T-cell (primary cell): Measurements from ENCODE around the gene BSG. TPM values are rescaled to one million over a fixed set of nuclear protein-coding genes. Genes with fewer than 3 reads are reported as not detected.

Source experiments
- ATAC-seq, 4 experiments: fragments of 200-7000 bp in 3 of 4; fragments of 150-1000 bp in 1 of 4; cut with Tn5 transposase; replicated peaks in 1 of 4; 1 replicate in 3 of 4; 2 replicates in 1 of 4; pipeline ENCODE4 v1.10.0; 2021; ENCODE audit warnings: moderate library complexity in 3 of 4, mild to moderate bottlenecking in 2 of 4, moderate number of reproducible peaks in 1 of 4
- CTCF ChIA-PET, 2 donors: fragments of 300-600 bp; sonication (Branson Sonifier 250); formaldehyde crosslinking; loops; one replicate each; lab custom pipeline; 2022; ENCODE audit warnings: antibody characterized with exemption in 2 of 2; lab: Charles Lee
- POLR2A ChIA-PET, 2 donors: fragments of 300-600 bp; sonication (Branson Sonifier 250); formaldehyde crosslinking; loops; one replicate each; lab custom pipeline; 2022; ENCODE audit warnings: antibody characterized with exemption in 2 of 2; lab: Charles Lee
- DNase-seq, 35 experiments: peaks; one replicate each; pipeline versions ENCODE4 v3.0.0 to v3.0.0-alpha.2; 2013 to 2023
- H3K27ac ChIP-seq: one replicate; pipeline ENCODE4 v1.5.1; 2013; ENCODE audit warnings: low read length
- H3K27me3 ChIP-seq, 2 experiments: replicated peaks in 1 of 2; 1 replicate in 1 of 2; 2 replicates in 1 of 2; pipeline versions ENCODE4 v1.6.1 to v1.7.0; 2013; ENCODE audit warnings: low read length in 1 of 2, mixed read lengths in 1 of 2; ENCODE audit not compliant: control insufficient read depth in 2 of 2, insufficient read depth in 2 of 2; ENCODE audit errors: extremely low read depth in 1 of 2
- H3K36me3 ChIP-seq, 2 donors: 1 replicate in 1 of 2; 2 replicates in 1 of 2; pipeline versions ENCODE4 v1.6.1 to v1.7.0; 2013; ENCODE audit warnings: low read length in 1 of 2; ENCODE audit not compliant: control insufficient read depth in 2 of 2, insufficient read depth in 1 of 2; ENCODE audit errors: extremely low read depth in 1 of 2
- H3K4me1 ChIP-seq, 2 experiments: 1 replicate in 1 of 2; 2 replicates in 1 of 2; pipeline versions ENCODE4 v1.6.1 to v1.7.0; 2013; ENCODE audit warnings: low read length in 2 of 2, mixed read lengths in 1 of 2; ENCODE audit not compliant: insufficient read depth in 2 of 2, control insufficient read depth in 1 of 2; ENCODE audit errors: extremely low read depth in 1 of 2
- H3K4me3 ChIP-seq, 2 donors: 1 replicate in 1 of 2; 2 replicates in 1 of 2; pipeline versions ENCODE4 v1.5.1 to v1.7.0; 2013; ENCODE audit warnings: mild to moderate bottlenecking in 2 of 2, low read length in 1 of 2, moderate library complexity in 1 of 2; ENCODE audit not compliant: control insufficient read depth in 1 of 2; ENCODE audit errors: extremely low read depth in 1 of 2
- H3K9me3 ChIP-seq: 2 replicates; pipeline ENCODE4 v1.7.0; 2013
- H3K27ac Mint-ChIP-seq, 2 donors: one replicate each; pipeline ENCODE4 v1.8.0; 2020 to 2021; ENCODE audit warnings: mild to moderate bottlenecking in 2 of 2, mixed read lengths in 2 of 2
- H3K27me3 Mint-ChIP-seq, 2 donors: one replicate each; pipeline ENCODE4 v1.8.0; 2021 to 2022; ENCODE audit warnings: mixed read lengths in 2 of 2
- H3K36me3 Mint-ChIP-seq: one replicate; pipeline ENCODE4 v1.8.0; 2021; ENCODE audit warnings: mixed read lengths
- H3K4me1 Mint-ChIP-seq, 3 donors: one replicate each; pipeline ENCODE4 v1.8.0; 2020 to 2022; ENCODE audit warnings: mixed read lengths in 3 of 3, mild to moderate bottlenecking in 1 of 3
- H3K4me3 Mint-ChIP-seq, 3 donors: one replicate each; pipeline ENCODE4 v1.8.0; 2020 to 2022; ENCODE audit warnings: mild to moderate bottlenecking in 3 of 3, mixed read lengths in 3 of 3, moderate library complexity in 3 of 3
- H3K9me3 Mint-ChIP-seq, 3 donors: one replicate each; pipeline ENCODE4 v1.8.0; 2020 to 2022; ENCODE audit warnings: mixed read lengths in 3 of 3
- WGBS: methylation state at CpG from one replicate; pipeline ENCODE4 v1.1.5; 2013; ENCODE audit warnings: missing lambda C conversion rate; ENCODE audit not compliant: insufficient coverage; 5-methylcytosine and 5-hydroxymethylcytosine counted together
- total RNA-seq, 35 experiments: library from RNA in 6 of 35; stranded (reverse) in 6 of 35; fragments of 120-200 nt in 1 of 35; gene quantifications; one replicate each; pipeline versions ENCODE4 v1.2.1 to v1.2.4 and lab custom pipeline; 2013 to 2026

BSG gene
- total RNA-seq, 5 donors from 2014 or later (not counting 1 experiment from before 2014, with no cell fraction given): 89.3 to 165 (median 152) TPM

DNA sequence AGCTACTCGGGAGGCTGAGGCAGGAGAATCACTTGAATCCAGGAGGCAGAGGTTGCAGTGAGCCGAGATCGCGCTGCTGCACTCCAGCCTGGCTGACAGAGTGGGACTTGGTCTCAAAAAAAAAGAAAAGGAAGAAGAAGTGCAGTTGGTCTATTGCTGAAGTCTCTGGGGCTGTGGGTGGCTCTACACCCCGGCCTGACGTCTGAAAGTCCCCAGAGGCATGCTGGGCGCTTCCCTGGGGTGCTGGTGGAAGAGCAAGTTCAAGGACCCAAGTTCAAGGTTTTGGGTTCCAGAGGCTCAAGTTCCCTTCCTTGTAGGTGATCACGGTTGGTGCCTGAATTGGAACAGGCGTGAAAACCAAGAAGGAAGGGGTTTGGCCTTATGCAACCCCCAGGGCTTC lies 21.1 kb downstream of the BSG start:
- Histone ChIP-seq H3K4me1 (peaks cover 0 to 20% of the 10 kb centered on the region in 2 experiments), H3K9me3 (no peaks in the 10 kb centered on the region), H3K27me3 (peaks cover 0 to 46% of the 10 kb centered on the region in 2 experiments), H3K4me3 (no peak overlapping the region), H3K27ac (no peak overlapping the region), H3K36me3 (no peaks in the 10 kb centered on the region)
- ChIA-PET CTCF (no interaction called here), POLR2A (no interaction called here)
- H3K36me3 Mint-ChIP-seq: no peaks in the 10 kb centered on the region
- H3K27me3 Mint-ChIP-seq: peaks cover 0 to 17% of the 10 kb centered on the region in 2 donors
- no peak for ATAC-seq
- H3K9me3 Mint-ChIP-seq: no peaks in the 10 kb centered on the region
- H3K4me3 Mint-ChIP-seq: no peak overlapping the region
- H3K27ac Mint-ChIP-seq: no peak overlapping the region
- DNase-seq: no peak
- WGBS: 63% methylated on average over 7 of the region's 9 CpGs
- peaks cover 0 to 11% (median 7%) of the 10 kb centered on the region in 3 donors for H3K4me1 Mint-ChIP-seq

DNA sequence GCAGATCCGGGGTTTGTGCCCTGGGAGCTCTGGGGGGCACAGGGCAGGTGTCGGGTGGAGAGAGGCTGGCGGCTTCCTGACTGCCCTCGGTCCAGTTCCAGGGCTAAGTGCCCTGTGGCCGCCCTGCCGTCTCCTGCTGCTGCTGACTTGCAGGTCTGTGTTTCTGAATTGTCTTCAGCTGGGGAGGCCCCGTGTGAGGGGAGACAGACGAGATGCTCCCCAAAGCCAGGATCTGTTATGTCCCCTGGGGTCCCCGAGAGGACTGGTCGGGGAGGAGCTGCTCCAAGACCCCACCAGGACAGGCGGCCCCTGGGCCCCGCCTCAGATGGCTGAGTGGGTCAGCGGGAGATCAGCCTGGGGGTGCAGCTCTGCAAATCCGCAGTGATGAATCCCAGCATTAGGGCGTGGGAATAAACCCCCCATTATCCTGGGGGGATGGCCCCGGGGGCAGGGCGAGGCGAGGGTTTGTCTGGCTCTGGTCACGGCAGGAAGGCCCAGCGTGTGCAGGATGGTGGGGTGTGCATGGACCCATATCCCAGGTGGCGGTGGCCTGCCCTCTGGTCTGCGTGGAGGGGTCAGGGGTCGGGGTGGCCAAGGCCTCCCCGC lies 22.0 kb downstream of the BSG start:
- H3K27me3 ChIP-seq: peaks cover 0 to 38% of the 10 kb centered on the region in 2 experiments
- Mint-ChIP-seq H3K4me3 (no peak overlapping the region), H3K9me3 (no peaks in the 10 kb centered on the region), H3K36me3 (no peaks in the 10 kb centered on the region), H3K4me1 (peaks cover 0 to 5% (median 3%) of the 10 kb centered on the region in 3 donors), H3K27me3 (peaks cover 0 to 11% of the 10 kb centered on the region in 2 donors), H3K27ac (no peak overlapping the region)
- WGBS: 70% methylated on average over 20 of the region's 24 CpGs
- no peak overlapping the region for H3K27ac ChIP-seq
- DNase-seq (no peak), ATAC-seq (no peak)
- peaks cover 0 to 11% of the 10 kb centered on the region in 2 experiments for H3K4me1 ChIP-seq
- CTCF ChIA-PET: no interaction called here
- no peak overlapping the region for H3K4me3 ChIP-seq
- no peaks in the 10 kb centered on the region for H3K36me3 ChIP-seq
- POLR2A ChIA-PET: interaction anchor here in 1 of 2 donors (0.5 kb wide), 1 partner anchor 364 kb away, joined by 3 read pairs; no protein-coding TSS in a partner anchor
- no peaks in the 10 kb centered on the region for H3K9me3 ChIP-seq

GRCh38 chr19:595326-596262 lies 23.2 kb downstream of the BSG start:
- H3K27ac Mint-ChIP-seq: no peak overlapping the region
- 78% methylated on average over 35 of the region's 42 CpGs for WGBS
- ChIA-PET CTCF (no interaction called here), POLR2A (no interaction called here)
- no peaks in the 10 kb centered on the region for H3K36me3 Mint-ChIP-seq
- no peaks in the 10 kb centered on the region for H3K9me3 Mint-ChIP-seq
- H3K27me3 ChIP-seq: peaks cover 0 to 38% of the 10 kb centered on the region in 2 experiments
- H3K4me1 ChIP-seq: peaks cover 0 to 11% of the 10 kb centered on the region in 2 experiments
- no peak overlapping the region for H3K27ac ChIP-seq
- H3K27me3 Mint-ChIP-seq: peaks cover 0 to 10% of the 10 kb centered on the region in 2 donors
- no peak overlapping the region for H3K4me3 Mint-ChIP-seq
- no peak overlapping the region for H3K4me3 ChIP-seq
- DNase-seq: no peak
- no peaks in the 10 kb centered on the region for H3K9me3 ChIP-seq
- peaks cover 0 to 4% (median 3%) of the 10 kb centered on the region in 3 donors for H3K4me1 Mint-ChIP-seq
- no peaks in the 10 kb centered on the region for H3K36me3 ChIP-seq
- ATAC-seq: no peak

GRCh38 chr19:596263-596655 lies 23.9 kb downstream of the BSG start:
- Histone ChIP-seq H3K27ac (no peak overlapping the region), H3K27me3 (peaks cover 0 to 32% of the 10 kb centered on the region in 2 experiments), H3K36me3 (no peaks in the 10 kb centered on the region), H3K4me3 (no peak overlapping the region), H3K9me3 (no peaks in the 10 kb centered on the region), H3K4me1 (peaks cover 0 to 4% of the 10 kb centered on the region in 2 experiments)
- Mint-ChIP-seq H3K4me3 (no peak overlapping the region), H3K9me3 (no peaks in the 10 kb centered on the region), H3K27me3 (peaks cover 0 to 7% of the 10 kb centered on the region in 2 donors), H3K27ac (no peak overlapping the region), H3K36me3 (no peaks in the 10 kb centered on the region), H3K4me1 (peaks cover 0 to 2% (median under 1%) of the 10 kb centered on the region in 3 donors)
- DNase-seq (no peak), ATAC-seq (no peak)
- whole genome bisulfite sequencing: 92% methylated on average over 13 of the region's 16 CpGs
- CTCF ChIA-PET: no interaction called here
- POLR2A ChIA-PET: no interaction called here

- no peak overlapping the region for H3K27ac Mint-ChIP-seq
- POLR2A ChIA-PET: no interaction called here
Observed at GRCh38 chr19:597406-598315, 25.3 kb downstream of the BSG start.

GRCh38 chr19:601310-601709 lies 28.9 kb downstream of the BSG start:
- Mint-ChIP-seq H3K4me1 (peaks cover 0 to 4% (median 0%) of the 10 kb centered on the region in 3 donors), H3K9me3 (no peaks in the 10 kb centered on the region), H3K27ac (no peak overlapping the region), H3K27me3 (no peaks in the 10 kb centered on the region), H3K4me3 (no peak overlapping the region), H3K36me3 (no peaks in the 10 kb centered on the region)
- no peak for ATAC-seq
- Histone ChIP-seq H3K27me3 (peaks cover 0 to 6% of the 10 kb centered on the region in 2 experiments), H3K9me3 (no peaks in the 10 kb centered on the region), H3K36me3 (no peaks in the 10 kb centered on the region), H3K4me3 (no peak overlapping the region), H3K4me1 (no peaks in the 10 kb centered on the region), H3K27ac (no peak overlapping the region)
- 87% methylated on average over 22 of the region's 28 CpGs for WGBS
- no peak for DNase-seq
- ChIA-PET CTCF (no interaction called here), POLR2A (no interaction called here)

More at GRCh38 chr19:597406-598315, 25.3 kb downstream of the BSG start:
- Mint-ChIP-seq H3K36me3 (no peaks in the 10 kb centered on the region), H3K9me3 (no peaks in the 10 kb centered on the region), H3K4me3 (no peak overlapping the region), H3K4me1 (no peaks in the 10 kb centered on the region), H3K27me3 (peaks cover 0 to 4% of the 10 kb centered on the region in 2 donors)
- no peaks in the 10 kb centered on the region for H3K9me3 ChIP-seq
- H3K36me3 ChIP-seq: no peaks in the 10 kb centered on the region
- no peak overlapping the region for H3K27ac ChIP-seq
- CTCF ChIA-PET: no interaction called here
- WGBS: 67% methylated on average over 12 of the region's 18 CpGs
- no peak for DNase-seq
- H3K4me3 ChIP-seq: no peak overlapping the region
- H3K4me1 ChIP-seq: no peaks in the 10 kb centered on the region
- no peak for ATAC-seq
- H3K27me3 ChIP-seq: peaks cover 0 to 18% of the 10 kb centered on the region in 2 experiments
